ENCODE data around the gene SLC39A6.

SLC39A6 gene

GRCh38 chr18:36129300-36130038, at the start of gene SLC39A6, which contains the start of gene ELP2:
Gene SLC39A6 (minus strand): TSS chr18:36129340. CDS start chr18:36127007, 2,333 bp downstream.
Gene ELP2 (plus strand): TSS chr18:36129899. CDS start chr18:36129934, 35 bp downstream.
- DNase-seq: peak; percentile 89

GRCh38 chr18:36177913-36178312, 48.8 kb upstream of the SLC39A6 start:
- DNase-seq: no peak

- no peak for DNase-seq
Observed at GRCh38 chr18:36176711-36177110, 47.6 kb upstream of the SLC39A6 start.

- DNase-seq: no peak
Observed at GRCh38 chr18:36176177-36176584, 47.0 kb upstream of the SLC39A6 start.

GRCh38 chr18:36175481-36175880, 46.3 kb upstream of the SLC39A6 start:
- DNase-seq: no peak

- no peak for DNase-seq
Observed at GRCh38 chr18:36169938-36170337, 40.8 kb upstream of the SLC39A6 start.

GRCh38 chr18:36168296-36168695, 39.2 kb upstream of the SLC39A6 start:
- DNase-seq: peak; percentile 7

GRCh38 chr18:36167692-36168218, 38.6 kb upstream of the SLC39A6 start:
- no peak for DNase-seq

- DNase-seq: no peak
Observed at GRCh38 chr18:36162981-36163380, 33.8 kb upstream of the SLC39A6 start.

GRCh38 chr18:36160959-36161371, 31.8 kb upstream of the SLC39A6 start:
- DNase-seq: no peak

GRCh38 chr18:36158266-36158867, 29.2 kb upstream of the SLC39A6 start:
- no peak for DNase-seq

GRCh38 chr18:36157441-36157840, 28.3 kb upstream of the SLC39A6 start:
- DNase-seq: no peak

GRCh38 chr18:36155851-36156757, 27.0 kb upstream of the SLC39A6 start:
- no peak for DNase-seq

GRCh38 chr18:36153771-36154170, 24.6 kb upstream of the SLC39A6 start:
- DNase-seq: no peak

- no peak for DNase-seq
Observed at GRCh38 chr18:36153203-36153602, 24.1 kb upstream of the SLC39A6 start.

- DNase-seq: no peak
Observed at GRCh38 chr18:36152781-36153180, 23.6 kb upstream of the SLC39A6 start.

- no peak for DNase-seq
Observed at GRCh38 chr18:36149514-36150289, 20.6 kb upstream of the SLC39A6 start.

- no peak for DNase-seq
Observed at GRCh38 chr18:36143391-36143790, 14.3 kb upstream of the SLC39A6 start.

GRCh38 chr18:36142751-36143150, 13.6 kb upstream of the SLC39A6 start:
- no peak for DNase-seq

- DNase-seq: no peak
Observed at GRCh38 chr18:36141576-36141975, 12.4 kb upstream of the SLC39A6 start.

- no peak for DNase-seq
Observed at GRCh38 chr18:36139245-36139644, 10.1 kb upstream of the SLC39A6 start.

- no peak for DNase-seq
Observed at GRCh38 chr18:36135264-36135663, 6.1 kb upstream of the SLC39A6 start.
